ENCODE measurements around the gene TNPO2.

- TF ChIP-seq GABPA (IDR thresholded peaks at IDR 0.05; ENCODE audit: low read depth), result no peak
- TF ChIP-seq CTCF (IDR thresholded peaks at IDR 0.05; ENCODE audit: insufficient read depth, low read length), result no peak
Observed at GRCh38 chr19:12657966-12658365, 65.8 kb downstream of the TNPO2 start.
